Endothelial cell of hepatic sinusoid (primary cell): ENCODE data around the gene BACH2.

ENCODE experiments used
- in situ Hi-C: cut with HindIII; loops from 2 replicates; pipeline ENCODE4 v1.10.0; 2017; ENCODE audit warnings: low sequenced_read_pairs

Gene BACH2

DNA sequence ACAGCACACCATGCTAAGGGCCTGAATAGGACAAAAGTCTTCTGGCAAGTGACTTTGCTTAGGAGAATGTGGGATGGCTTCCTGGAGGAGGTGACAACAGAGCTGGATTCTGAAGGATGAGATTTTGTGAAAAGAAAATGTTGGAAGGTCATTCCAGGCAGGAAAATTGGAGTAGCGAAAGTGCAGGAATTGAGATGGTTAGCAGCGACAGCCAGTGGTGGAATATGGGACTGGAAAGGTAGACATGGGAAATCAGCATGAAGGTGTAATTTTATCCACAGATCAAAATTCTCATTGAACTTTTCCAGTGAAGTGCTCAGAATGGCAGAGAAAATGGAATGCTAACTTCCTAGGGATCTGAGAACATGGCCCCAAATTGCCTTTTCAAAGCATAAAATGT lies 5.7 kb upstream of the BACH2 start:
- in situ Hi-C loops: no loop called here

GRCh38 chr6:90301816-90302215 lies 5.2 kb upstream of the BACH2 start:
- in situ Hi-C loops: no loop called here

- in situ Hi-C loops: loop anchor here (25.0 kb wide), 1 partner anchor 336 kb away; no protein-coding TSS in a partner anchor
Observed at GRCh38 chr6:90298459-90299053, 1.9 kb upstream of the BACH2 start.

GRCh38 chr6:90297867-90298381 lies 1.3 kb upstream of the BACH2 start:
- in situ Hi-C loops: loop anchor here (25.0 kb wide), 1 partner anchor 336 kb away; no protein-coding TSS in a partner anchor

- in situ Hi-C loops: loop anchor here (25.0 kb wide), 1 partner anchor 335 kb away; no protein-coding TSS in a partner anchor
Observed at GRCh38 chr6:90297115-90297866, 648 bp upstream of the BACH2 start.

DNA sequence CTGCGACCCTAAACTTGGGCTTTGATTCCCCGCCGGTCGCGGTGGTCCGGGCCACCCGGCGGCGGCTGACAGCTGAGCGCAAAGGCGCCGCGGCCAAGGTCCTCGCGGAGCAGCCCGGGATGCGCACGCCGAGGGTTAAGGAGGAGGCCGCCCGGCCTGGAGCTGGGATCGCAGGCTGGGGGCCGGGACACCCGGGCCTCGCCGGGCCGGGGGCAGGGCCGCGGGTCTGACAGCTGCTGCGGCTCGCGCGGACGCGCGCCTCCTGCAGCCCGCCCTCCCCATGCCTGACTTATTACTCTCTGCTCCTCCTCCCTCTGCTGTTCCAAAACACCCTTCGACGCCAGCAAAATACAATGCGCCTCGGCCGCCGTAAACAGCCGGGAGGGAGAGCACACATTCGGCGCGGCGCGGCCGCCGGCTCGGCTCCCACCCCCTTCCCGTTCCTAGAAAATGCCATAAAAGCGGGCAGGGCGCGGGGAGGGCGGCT lies 746 bp downstream of the BACH2 start:
- in situ Hi-C loops: loop anchor here (25.0 kb wide), 1 partner anchor 334 kb away; no protein-coding TSS in a partner anchor

GRCh38 chr6:90294989-90295853 lies 1.4 kb downstream of the BACH2 start:
- in situ Hi-C loops: loop anchor here (25.0 kb wide), 1 partner anchor 333 kb away; no protein-coding TSS in a partner anchor

- in situ Hi-C loops: loop anchor here (25.0 kb wide), 1 partner anchor 332 kb away; no protein-coding TSS in a partner anchor
Observed at GRCh38 chr6:90294614-90294988, 2.0 kb downstream of the BACH2 start.

- in situ Hi-C loops: loop anchor here (25.0 kb wide), 1 partner anchor 332 kb away; no protein-coding TSS in a partner anchor
Observed at GRCh38 chr6:90294008-90294511, 2.6 kb downstream of the BACH2 start.

DNA sequence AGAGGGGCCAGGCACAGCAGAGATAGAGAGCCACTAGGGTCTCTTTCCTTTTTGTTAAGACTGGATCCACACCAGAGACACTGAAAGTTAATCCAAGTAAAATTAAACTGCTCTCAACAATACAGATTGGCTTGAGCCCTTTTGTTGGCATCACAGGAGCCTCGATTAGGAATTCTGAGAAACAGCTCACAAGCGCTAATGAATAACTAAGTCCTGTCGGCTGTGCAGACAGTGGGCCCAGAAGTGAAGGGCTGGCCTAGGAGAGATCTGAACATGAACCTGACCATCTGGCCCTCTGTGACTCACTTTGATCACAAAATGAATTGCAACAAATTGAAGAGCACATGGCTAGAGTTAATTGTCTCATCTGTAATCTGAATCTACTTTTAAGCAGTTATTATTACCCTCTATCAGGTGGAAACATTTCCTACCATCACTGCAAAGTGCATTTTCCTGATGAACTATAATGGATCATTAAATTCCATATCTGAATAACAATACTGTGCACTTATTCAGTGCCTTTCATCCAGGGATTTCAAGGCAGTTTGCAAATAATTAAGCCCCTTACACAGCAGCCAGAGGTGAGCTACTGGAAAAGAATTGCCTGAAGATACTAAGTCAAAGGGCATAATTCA lies 3.2 kb downstream of the BACH2 start:
- in situ Hi-C loops: loop anchor here (25.0 kb wide), 1 partner anchor 331 kb away; no protein-coding TSS in a partner anchor

DNA sequence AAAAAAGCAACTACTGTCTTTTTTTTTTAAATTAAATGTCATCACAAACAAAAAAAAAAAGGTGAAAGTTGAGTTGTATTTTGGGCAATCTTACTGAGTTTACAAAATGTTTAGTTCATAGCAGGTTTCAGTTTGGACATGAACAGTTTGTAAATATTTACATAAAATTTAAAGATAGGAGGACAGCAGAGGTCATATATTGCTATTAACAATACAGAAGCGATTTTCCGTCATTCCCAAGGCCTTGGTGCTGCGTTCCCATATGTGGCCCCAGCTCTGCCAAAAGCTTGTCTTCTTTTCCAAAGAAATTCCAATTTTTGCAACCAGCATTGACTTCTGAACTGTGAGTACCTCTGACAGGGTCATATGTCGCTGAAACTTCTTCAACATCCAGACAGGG lies 5.1 kb downstream of the BACH2 start:
- in situ Hi-C loops: loop anchor here (25.0 kb wide), 1 partner anchor 329 kb away; no protein-coding TSS in a partner anchor

GRCh38 chr6:90290811-90291420 lies 5.7 kb downstream of the BACH2 start:
- in situ Hi-C loops: loop anchor here (25.0 kb wide), 1 partner anchor 329 kb away; no protein-coding TSS in a partner anchor

DNA sequence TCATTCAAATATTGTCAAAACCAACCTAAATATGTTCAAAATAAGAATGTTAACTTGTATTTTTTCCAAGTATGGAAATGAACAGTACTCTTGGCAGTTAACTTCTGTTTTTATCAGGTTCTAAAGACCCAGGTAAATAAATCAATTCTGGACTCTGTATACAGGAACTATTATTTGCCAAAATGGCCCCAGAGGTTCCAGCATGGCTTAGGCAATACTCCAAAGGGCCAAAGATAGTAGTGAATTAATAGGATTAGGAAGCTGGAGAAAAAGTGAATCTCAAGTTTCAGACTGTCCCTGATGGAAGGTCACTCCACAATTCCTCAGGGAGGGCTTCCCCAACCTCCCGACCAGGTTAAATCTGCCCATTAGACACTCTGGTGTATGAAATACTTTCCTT lies 6.7 kb downstream of the BACH2 start:
- in situ Hi-C loops: loop anchor here (5.0 to 25.0 kb wide), 2 partner anchors 78 to 328 kb away; no protein-coding TSS in a partner anchor

DNA sequence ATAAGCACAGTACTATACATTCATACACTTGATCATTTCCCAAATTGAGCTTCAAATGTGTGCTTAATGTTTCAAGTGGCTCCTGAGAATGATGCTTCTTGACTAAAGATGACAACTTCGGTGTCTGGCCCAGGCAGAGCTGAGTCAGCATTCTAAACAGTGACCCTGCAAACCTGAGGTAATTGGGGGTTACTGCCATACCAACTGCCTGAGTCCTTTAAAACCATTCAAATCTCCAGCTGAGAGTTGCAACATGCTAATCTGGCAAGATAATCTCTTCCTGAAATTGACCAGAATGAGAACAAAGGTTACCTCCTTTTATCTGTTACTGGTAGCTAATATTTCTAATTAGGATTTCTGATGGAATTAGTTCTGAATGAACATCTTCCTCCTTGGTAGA lies 8.2 kb downstream of the BACH2 start:
- in situ Hi-C loops: loop anchor here (5.0 to 25.0 kb wide), 2 partner anchors 76 to 326 kb away; no protein-coding TSS in a partner anchor

DNA sequence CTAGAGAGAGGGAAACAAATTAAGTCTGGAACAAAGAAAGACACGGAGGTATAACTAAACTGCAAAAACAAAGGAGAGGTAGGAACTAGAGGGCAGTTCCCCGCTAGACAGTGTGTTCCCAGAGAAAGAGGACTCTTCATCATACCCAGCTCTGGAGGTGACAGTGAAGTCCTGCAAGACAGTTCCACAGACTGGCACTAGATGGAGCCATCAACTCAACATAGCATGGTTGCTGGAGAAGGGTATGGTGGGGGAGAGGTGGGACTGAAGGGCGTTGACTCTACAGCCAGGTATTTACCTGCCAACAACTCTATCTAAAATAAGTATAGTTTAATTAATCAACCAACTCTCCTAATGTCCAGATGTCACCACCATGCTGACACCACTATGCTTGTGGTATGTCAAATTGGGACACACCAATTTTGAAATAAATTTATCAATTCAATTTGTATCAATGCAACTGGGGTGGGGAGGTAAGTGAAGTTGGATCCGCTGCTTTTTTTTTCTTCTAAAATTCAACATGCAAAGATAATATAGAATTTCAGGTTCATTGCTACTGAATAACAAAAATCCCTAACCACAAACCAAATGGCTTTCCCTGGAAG lies 9.7 kb downstream of the BACH2 start:
- in situ Hi-C loops: loop anchor here (5.0 to 25.0 kb wide), 2 partner anchors 75 to 325 kb away; no protein-coding TSS in a partner anchor

DNA sequence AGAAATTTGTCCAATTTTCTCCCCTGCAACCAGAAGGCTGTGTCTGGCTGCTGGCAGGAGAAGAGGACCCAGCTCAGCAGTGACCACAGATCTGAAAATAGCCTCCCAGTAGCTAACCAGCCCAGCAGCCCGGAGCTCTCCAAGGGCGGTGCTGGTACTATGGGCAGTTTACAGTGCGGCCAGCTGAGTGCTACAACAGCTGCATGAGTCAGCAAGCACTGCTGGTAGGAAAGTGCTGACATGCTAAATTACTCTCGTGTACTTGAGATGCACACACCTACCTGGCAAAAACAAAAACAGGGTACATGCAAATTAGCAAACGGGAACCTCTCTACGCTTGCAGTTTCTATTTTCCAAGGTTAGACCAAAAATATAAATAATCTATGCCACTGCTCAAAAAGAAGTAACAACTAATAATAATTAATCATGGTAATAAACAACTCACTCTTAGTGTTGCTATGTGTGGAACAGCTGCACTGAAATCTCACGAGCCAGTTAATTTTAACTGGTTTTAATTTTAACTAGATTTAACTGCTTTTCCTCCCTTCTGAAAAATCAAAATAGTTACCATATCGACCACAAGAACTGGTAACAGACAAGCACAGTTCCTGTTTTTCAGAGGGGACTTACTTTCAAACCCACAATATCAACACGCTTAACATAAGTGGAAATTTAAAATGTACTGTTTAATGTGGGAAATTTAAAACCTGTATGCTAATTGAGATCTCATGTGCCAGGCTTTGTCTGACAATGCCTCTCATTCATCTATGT lies 10.8 kb downstream of the BACH2 start:
- in situ Hi-C loops: loop anchor here (5.0 to 25.0 kb wide), 2 partner anchors 73 to 323 kb away; no protein-coding TSS in a partner anchor

DNA sequence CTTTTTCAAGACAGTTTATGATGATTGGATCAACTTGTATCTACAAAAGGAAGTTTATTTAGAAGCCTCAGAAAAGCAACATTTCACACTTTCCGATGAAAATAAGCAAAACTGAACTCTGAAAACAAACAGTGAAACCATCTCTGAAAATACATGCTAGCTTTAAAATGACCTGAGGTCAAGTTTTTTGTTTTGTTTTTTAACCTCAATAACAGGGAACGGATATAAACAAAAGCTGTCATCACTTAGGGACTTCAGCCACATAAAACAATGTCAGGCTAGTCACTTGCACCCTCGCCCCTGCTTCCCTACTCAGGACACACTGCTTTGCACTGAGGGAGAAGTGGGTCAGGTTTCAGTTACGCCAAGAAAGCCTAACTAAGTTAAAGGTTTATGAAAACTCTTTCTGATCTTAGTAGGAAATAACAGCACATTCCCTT lies 11.6 kb downstream of the BACH2 start:
- in situ Hi-C loops: loop anchor here (5.0 to 25.0 kb wide), 2 partner anchors 73 to 323 kb away; no protein-coding TSS in a partner anchor
